Putamen (tissue), 1 donor: ENCODE results near the gene IL1RN.
A peak's percentile ranks its signal among the peaks of the same experiment; 100 is the strongest.

Experiments
- DNase-seq: peaks from one replicate; pipeline ENCODE4 v3.0.0-alpha.2; 2016; ENCODE audit warnings: low spot score

Gene IL1RN

GRCh38 chr2:113129519-113130078, 2.2 kb downstream of the IL1RN start:
- DNase-seq: no peak

DNA sequence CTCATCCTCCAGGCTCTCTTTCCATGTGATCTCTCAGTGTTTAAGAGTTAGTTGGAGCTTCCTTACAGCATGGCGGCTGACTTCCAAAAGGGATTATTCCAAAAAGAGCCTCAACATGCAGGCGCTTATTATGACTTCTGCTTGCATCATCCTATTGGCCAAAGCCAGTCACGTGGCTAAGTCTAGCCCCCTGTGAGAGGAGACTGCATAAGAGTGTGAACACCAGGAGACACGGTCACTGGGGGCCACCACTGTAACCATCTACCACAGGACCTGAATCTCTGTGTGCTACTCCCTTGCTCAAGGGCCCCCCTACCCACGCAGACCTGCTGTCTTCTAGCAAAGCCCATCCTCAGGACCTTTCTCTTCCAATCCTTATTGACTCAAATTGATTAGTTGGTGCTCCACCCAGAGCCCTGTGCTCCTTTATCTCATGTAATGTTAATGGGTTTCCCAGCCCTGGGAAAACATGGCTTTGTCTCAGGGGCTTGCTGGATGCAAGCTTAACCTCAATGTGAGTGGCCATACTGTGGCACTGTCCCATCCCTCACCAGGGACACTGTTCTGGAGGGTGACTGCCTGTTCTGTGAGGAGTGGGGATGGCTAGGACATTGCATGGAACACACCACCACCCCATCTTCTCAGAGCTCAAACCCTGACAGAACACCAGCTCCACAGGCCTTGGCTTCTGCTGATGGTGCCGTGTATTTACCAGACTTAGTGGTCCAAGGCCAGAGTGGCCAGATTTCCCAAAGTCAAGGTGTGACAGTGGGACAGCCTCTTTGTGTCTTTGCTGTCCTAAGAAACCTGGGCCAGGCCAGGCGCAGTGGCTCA, 4.2 kb downstream of the IL1RN start:
- no peak for DNase-seq

DNA sequence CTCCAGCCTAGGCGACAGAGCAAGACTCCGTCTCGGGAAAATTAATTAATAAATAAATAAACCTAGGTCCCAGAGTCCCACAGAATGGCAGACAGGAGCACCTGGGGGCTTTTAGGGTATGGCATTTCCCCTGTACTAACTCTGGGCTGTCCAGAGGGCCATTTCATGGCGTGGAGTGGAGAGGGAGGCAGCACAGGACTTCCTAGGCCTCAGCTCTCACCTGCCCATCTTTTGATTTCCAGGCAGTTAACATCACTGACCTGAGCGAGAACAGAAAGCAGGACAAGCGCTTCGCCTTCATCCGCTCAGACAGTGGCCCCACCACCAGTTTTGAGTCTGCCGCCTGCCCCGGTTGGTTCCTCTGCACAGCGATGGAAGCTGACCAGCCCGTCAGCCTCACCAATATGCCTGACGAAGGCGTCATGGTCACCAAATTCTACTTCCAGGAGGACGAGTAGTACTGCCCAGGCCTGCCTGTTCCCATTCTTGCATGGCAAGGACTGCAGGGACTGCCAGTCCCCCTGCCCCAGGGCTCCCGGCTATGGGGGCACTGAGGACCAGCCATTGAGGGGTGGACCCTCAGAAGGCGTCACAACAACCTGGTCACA, 5.1 kb downstream of the IL1RN start:
- DNase-seq: no peak

- DNase-seq: no peak
Measured at GRCh38 chr2:113133704-113134598, 6.6 kb downstream of the IL1RN start.

DNA sequence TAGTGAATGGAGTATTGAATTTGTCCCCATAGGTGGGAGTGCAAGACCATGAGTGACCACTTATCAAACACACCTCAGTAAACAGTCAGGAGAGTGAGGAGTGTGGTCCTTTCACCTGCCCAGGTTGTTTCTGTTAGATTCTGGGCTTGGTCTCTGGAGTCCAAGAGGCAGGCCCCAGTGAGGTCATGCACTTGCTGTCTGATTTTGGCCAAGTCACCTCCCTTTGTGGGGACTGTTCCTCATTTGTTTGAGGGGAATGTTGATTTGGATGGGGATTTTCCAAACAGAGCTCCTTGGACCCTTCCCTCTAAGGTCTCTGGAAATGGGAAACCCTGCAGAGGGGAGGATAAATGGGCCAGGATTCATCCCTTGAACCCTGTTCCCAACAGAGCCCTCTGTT, 7.3 kb downstream of the IL1RN start:
- no peak for DNase-seq

GRCh38 chr2:113135317-113135716, 7.9 kb downstream of the IL1RN start:
- DNase-seq: no peak

DNA sequence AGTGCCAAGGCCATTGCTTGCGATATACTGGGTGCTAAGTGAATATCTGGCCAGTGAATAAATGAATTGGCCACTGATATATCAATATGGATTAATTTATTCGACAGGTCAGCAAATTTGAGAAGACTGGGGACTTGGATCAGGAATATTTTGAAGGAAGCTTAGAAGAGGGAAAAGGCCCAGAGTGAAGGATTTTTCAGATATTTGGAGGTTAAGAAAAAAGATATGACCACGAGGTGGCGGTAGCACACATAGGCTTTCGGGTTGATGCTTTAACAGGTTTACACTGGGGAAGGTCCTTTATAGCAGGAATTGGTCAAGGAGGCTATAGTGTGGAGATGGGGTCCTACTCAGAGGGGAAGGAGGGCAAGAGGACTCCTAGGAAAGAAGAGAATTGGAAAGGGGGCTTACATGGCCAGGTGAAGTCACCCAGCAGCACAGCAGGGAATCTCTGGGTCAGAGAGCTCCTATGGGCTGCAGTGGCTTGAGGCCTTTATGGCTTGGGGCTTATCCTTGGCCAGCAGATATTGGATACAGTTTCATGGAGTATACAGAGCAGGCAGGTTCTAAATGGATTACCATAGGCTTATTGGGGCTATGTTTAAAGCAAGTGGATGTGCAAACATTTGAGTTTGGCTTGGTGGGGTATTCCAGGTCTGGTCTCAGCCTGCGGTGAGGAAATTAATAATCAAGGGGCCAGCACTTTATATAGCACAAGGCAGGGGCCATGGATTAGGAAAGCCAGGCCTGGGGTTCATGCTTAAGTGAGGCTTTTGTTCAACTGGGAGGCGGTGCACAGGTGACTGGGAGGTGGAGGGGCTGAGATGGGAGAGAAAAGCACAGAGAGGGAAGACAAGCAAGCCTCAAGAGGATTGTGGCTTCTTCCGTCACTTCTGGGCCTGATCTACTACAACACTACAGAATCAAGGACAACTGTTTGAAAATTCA, 9.7 kb downstream of the IL1RN start:
- DNase-seq: no peak

GRCh38 chr2:113137827-113138226, 10.4 kb downstream of the IL1RN start:
- DNase-seq: no peak

DNA sequence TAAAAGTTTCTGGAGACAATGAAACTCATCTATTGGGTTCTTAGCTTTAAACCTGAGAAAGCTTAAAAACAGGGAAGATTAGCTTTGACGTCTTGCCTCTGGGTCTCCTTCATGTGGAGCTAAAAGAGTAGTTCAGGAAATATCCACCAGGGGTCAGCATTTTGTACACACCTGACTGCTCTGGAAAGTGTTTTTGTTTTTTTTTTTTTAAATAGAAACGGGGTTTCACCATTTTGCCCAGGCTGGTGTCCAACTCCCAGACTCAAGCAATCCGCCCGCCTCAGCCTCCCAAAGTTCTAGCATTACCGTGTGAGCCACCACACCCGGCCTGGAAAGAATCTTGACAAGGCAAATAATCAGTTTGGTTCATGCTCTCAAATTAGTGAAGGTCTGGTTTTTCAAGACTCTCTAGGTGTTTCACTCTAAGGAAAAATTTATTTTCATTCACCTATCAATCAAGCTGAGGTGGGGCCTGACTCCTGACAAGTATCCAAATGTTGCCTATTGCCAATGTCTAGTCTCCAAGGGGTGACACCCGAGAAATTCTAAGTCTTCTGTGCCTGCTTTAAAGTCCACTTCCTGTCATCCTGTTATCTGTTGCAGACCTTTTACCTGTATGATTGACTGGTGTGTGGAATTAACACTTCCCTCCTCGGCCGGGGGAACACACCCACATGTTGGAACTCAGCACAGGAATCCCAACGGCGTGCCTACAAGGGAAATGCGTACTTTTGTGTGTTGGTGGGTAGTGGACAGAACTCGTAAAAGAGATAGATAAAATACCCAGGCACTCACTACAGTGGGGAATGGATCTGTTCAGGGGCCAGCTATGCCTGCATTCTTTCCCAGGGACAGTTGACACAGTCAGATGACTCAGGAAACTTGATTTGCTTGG, 11.3 kb downstream of the IL1RN start:
- DNase-seq: peak; percentile 35

GRCh38 chr2:113141451-113141850, 14.1 kb downstream of the IL1RN start:
- no peak for DNase-seq

GRCh38 chr2:113142290-113142689, 14.9 kb downstream of the IL1RN start:
- no peak for DNase-seq

GRCh38 chr2:113144259-113144658, 16.9 kb downstream of the IL1RN start:
- DNase-seq: no peak

- no peak for DNase-seq
Measured at GRCh38 chr2:113148606-113149552, 21.5 kb downstream of the IL1RN start.

DNA sequence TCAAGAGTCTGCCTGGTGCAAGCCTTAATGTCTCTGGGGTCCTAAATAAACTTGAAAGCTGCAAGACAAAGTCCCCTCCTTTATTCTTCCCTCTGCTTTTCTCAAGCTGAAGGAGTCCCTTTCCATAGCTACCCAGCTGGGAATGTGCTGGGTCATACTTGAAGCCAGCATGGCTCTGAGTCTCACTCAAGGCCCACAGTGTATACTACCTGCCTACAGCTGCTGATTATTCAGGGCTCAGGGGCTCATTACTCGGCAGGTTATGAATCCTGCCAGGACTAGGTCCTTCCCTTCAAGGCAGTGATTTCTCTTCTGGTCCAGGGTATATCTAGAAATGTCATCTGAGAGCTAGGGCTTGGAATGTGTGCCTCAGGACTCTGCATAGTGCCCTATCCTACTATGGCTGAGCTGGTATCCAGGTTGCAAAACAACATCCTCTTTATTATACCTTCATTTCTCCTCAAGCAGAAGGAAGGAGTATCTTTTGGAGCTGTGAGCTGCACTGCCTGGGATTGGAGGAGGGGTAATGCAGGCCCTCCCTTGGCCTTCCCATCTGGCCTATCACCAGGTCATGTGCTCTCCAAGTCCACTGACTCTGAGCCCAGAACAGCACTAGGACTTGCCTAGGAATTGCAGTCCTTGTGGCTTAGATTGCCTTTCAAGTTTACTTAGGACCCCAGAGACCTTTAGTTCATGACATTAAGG, 22.3 kb downstream of the IL1RN start:
- DNase-seq: no peak

DNA sequence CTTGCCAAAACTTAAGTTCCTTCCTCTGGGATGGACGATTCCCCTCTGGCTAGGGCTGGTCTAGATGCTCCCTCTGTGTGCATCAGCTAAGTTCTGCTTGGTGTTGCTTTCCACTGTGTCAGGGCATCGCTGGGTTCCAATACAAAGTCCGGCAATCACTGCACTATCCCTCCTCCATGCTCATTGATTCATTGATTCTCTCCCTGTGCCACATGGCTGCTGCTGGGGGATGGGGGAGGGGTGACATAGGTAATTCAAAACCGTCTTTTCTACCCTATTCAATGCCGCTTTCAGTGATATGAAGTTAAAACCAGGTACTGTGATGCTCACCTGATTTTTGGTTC, 22.8 kb downstream of the IL1RN start:
- DNase-seq: no peak

DNA sequence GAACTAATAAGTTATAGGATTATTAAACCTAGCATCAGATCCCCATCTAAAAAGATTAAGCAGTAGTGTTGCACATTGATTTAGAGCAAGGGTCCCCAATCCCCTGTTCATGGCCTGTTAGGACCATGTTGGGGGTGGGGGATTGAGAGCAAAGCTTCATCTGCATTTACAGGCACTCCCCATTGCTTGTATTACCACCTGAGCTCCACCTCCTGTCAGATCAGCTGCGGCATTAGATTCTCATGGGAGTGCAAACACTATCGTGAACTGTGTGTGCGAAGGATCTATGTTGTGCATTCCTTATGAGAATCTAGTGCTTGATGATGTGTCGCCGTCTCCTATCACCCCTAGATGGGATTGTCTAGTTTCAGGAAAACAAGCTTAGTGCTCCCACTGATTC, 27.9 kb downstream of the IL1RN start:
- DNase-seq: no peak

DNA sequence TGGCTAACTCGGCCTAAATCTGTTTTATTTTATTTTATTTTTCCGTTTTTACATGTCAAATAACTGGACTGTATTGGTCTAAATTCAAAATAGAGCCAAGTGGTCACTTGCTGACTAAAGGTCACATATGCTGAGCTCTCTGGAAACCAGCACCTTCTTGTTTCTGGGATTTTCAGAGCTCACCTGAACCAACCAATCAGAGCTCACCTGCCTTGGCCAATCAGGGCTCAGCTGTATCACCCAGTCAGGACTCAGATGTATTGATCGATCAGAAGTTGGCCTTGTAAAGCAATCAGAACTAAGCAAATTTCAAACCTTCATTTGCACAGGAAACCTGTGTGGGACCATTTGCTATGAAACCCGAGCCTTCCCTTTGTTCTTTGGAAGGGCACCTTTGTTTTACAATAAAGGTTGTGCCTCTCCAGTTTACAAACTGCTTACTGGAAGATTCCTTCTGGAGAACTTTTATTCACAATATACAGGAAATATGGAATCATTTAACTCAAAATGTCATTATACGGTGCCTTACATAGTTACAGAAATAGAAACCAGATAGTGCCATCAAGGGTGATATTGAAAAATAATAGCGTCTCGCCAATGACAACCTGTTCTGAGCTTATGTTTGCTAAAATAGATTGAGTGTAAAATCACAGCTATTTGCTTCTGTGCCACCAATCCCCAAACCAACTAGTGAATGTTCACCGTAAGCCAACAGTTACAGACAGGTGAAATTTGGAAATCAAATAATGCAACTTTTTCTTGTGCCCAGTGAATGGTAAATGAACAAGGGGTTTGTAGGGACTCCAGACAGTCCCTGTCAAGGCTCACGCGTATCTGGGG, 29.1 kb downstream of the IL1RN start:
- DNase-seq: no peak
